CD4-positive, alpha-beta T cell treated with Interleukin-6 at 100 ng/mL for 8 hours (primary cell): Measurements from ENCODE around the gene TMC7.

Source experiments
- DNase-seq: peaks from one replicate; pipeline ENCODE4 v3.0.0-alpha.2; 2020; ENCODE audit warnings: mixed read lengths, low spot score

TMC7 gene

DNA sequence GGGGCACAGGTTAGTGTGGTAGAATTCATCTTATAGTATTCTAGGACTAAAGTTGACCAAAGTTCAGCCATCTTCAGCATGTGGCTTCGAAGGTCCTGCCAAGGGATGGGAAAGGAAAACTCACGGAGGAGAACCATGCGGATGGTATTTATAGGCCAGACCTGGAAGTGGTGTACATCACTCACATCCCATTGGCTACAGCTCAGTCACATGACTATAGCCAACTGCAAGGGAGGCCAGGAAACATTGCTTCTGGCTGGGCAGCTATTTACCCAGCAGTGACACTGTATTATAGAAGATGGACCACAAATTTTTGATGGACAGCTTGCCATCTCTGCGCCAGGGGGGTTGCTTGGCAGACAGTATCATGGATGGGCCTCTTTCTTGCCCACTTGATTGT, 48.0 kb downstream of the TMC7 start:
- DNase-seq: no peak

DNA sequence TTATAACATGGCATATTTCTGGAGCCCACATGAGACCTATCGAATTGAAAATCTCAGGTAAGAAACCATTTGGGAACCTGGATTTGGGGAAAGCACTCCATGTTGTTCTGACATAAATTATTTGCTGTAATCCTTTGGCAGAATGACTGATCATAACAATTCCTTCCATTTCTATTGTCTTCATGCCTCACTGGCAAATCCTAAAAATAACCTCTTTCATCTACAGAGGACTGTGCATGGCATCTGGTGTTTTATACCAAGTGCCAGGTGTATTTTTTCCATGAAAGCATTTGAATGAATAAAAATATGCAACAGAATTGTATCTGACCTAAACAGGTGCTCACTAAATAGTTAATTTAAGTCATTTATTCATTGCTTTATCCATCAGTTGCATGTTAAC, 50.0 kb downstream of the TMC7 start:
- DNase-seq: no peak

DNA sequence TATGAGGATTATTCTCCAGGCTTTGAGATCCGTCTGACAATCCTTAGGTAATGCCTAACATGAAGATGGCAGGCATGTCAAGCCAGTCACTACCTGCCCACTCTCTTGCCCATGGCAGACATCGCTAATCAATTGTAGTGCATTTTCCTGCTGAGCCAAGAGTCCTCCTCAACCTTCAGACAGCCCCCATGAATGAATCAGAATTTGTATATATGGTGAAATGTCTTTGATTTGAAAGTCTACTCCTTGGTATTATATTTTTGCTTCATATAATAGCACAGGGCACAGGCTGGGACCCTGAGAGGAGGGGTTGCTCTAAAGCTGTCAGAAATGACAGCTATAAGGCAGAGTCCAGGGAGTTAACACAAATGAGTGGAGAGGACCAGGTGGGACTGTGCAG, 56.7 kb downstream of the TMC7 start:
- DNase-seq: no peak

DNA sequence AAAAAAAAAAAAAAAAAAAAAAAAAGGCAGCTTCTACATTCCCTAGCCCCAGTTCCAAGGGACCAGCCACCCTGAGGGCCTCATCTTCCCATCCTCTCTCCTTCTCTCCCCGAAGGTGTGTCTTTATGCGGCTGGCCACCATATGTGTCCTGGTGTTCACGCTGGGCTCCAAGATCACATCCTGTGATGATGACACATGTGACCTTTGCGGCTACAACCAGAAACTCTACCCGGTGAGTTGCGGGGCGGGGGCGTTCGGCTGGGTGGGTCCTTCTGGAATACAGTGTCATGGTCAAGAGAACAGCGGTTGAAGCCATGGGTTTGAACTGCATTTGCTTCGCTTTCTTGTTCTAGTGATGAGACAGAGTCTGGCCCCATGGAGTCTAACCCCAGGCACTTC, 61.0 kb downstream of the TMC7 start:
- DNase-seq: no peak

DNA sequence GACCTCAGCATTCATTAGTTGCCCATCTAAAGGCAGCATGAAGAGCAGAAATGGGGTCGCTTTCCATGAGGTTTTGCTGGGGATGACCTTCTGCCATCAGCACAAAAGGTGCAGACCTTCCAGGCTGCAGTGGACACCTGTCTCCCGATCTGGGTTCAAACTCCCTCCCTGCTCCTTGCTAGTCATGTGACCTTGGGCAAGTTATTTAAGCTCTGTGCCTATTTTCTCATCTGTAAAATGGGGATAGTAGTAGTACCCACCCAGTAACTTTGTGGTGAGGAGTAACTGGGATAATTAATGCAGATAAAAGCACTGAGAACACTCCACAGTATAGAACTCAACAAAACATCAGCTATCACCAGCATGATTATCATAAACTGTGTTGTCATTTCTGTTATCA, 62.3 kb downstream of the TMC7 start:
- DNase-seq: no peak

DNA sequence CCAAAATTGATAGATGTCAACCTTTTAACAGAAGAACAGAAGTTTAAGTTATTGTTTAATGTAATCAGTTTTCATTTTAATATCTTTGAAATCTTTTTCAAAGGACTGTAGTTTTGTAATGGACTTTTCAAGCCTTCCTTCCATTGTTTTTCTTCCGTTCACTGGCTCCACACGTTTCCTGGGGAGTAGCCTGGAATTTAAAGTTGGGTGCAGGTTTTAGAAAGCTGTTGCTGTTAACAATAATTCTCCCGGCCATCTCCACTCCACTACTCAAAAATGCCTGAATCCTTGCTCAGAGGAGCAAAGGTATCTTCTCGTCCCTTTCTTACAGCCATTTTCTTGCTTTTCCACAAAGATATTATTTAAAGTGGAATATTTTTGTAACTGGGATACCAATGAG, 79.0 kb downstream of the TMC7 start:
- no peak for DNase-seq

DNA sequence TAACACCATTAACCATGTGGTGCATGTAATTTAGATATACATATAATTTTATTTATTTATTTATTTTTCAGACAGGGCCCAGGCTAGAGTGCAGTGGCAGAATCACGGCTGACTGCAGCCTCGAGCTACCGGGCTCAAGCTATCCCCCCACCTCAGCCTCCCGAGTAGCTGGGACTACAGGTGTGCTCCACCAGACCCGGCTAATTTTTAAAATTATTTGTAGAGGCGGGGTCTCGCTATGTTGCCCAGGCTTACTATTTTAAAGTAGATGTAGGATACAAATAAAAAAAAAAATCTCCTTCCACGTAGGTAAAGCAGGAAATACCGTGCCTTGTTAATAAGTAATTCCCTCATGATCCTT, 83.2 kb downstream of the TMC7 start:
- no peak for DNase-seq

DNA sequence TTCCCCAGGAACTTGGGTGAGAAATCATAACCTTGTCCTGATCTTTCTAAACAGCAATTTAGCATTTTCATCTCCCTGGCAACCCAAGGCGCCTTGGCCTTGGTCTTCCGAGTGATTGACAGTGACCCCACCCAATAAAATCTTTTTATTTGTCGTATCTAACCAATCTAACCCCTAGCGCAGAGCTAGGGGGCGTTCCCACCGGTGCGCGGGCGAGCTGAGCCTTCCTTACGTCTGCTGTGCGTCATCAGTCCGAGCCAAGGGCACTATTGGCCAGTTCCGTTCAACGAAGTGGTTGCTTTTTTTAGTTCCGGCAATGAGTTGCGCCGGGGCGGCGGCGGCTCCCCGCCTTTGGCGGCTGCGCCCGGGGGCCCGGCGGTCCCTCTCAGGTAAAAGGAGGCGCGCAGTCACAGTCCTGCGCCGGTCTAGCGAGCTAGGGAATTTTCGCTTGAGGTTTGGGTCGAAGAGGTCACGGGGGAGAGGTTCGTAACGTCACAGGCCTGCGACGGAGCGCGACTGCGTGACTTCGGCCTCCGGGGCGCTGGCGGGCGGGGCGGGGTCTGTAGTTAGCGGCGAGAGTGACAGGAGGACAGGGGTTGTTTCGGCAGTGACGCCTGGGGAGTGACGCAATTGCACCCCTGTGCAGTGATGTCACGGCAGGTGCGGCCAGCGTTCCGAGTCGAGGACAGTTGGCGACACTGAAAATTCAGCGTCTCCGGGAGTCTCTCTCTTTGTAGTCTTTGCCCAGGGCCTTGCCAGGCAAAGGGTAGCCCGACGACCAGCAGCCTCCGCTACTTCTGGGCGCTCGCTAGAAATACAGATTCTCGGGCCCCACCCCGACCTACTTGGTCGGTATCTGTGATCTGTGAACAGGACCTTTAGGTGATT, 83.9 kb downstream of the TMC7 start, which contains the start of gene COQ7:
TSS of gene COQ7 (plus strand) at position 266 of the 888 bp plus-strand sequence. CDS start at position 317, 51 bp downstream.
- DNase-seq: peak; percentile 98

DNA sequence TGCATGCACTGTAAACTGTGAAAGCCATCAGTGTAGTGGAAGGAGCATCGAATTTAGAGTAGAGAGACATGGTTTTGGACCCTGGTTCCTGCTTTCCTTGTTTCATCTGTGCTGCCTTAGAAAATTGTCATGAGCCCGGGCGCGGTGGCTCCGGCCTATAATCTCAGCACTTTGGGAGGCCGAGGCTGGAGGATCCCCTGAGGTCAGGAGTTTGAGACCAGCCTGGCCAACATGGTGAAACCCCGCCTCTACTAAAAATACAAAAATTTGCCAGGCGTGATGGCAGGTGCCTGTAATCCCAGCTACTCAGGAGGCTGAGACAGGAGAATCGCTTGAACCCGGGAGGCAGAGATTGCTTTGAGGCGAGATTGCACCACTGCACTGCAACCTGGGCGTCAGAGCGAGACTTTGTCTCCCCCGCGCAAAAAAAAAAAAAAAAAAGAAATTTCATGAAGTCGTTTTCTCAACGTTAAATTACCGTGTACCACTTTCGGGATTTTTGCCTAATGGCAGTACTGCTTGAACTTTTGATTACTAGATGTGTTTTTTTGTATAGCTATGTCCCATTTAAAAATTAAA, 84.6 kb downstream of the TMC7 start:
- no peak for DNase-seq

DNA sequence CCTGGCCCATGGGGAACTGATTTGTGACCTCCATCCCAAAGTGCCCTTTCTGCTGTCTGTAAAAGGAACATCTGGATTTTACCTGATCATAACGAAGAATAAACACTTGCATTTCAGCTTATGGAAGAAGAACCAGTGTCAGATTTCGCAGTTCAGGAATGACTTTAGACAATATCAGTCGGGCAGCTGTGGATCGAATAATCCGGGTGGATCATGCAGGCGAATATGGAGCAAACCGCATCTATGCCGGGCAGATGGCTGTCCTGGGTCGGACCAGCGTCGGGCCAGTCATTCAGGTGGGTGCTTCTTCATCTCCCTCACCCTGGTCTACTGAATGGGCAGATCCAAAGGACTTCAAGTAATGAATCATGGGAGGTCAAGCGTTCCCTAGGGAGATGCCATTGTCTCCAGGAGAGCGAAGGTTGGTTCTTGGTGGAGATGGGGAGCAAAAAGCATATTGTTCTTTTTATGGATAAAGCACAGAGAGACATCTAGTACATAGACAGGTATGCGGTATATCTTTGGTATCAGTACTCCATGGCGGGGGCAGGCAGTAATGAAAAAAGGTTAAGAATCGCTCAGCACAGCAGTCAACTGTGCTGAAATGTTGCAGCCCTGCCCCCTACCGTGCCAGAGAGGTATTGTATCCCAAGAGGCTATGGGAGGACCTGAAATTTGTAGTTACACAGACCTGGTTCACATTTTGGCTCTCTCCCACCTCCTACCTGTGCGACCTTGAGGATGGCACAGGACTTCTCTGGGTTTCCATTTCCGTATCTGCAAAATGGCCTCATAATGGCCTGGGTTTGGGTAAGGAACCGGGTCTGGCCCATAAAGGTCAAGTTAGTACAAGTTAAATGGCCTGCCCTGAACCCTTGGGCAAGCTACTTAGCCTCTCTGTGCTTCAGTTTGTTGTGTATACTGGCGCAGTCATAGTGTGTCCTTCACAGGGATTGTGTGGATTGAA, 88.4 kb downstream of the TMC7 start:
- peak; percentile 21 for DNase-seq

DNA sequence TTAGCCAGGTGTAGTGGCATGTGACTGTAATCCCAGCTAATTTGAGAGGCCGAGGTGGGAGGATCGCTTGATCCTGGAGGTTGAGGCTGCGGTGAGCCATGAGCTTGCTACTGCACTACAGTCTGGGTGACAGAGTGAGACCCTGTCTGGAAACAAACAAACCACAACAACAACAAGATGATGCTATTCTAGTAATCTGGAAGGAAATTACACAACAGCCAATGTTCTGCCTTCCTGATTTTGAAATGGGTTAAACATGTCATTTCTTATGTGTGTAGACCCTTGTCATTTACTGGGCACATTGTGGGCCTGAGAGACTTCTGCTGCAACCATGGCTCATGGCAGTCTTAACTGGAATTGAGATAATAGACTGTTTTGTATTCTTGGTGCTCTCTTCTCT, 89.6 kb downstream of the TMC7 start:
- DNase-seq: no peak

DNA sequence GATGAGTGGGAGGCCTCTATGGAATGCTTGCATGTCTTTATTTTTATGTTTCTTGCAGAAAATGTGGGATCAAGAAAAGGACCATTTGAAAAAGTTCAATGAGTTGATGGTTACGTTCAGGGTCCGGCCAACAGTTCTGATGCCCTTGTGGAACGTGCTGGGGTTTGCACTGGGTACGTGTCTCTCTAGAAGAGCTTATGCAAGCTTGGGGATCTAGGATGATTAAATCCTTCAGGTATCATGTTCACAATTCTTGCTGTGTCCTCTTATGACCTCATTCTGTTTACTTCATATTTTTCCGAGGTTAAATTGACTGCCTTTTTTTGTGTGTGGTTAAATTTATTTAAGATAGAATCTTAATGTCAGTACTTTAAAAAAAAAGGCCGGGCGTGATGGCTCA, 90.1 kb downstream of the TMC7 start:
- no peak for DNase-seq

DNA sequence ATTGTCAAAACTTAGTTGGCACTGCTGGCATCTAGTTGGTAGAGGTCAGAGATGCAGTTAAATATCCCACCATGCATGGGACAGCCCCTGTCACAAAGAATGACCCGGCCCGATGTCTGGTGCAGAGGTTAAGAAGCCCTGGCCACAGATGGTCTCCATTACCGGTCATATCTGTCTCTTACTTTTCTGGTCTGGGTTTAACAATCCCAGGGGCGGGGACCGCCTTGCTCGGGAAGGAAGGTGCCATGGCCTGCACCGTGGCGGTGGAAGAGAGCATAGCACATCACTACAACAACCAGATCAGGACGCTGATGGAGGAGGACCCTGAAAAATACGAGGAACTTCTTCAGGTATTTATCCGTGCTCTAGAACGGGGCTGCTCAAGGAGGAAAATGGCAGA, 91.8 kb downstream of the TMC7 start:
- no peak for DNase-seq

DNA sequence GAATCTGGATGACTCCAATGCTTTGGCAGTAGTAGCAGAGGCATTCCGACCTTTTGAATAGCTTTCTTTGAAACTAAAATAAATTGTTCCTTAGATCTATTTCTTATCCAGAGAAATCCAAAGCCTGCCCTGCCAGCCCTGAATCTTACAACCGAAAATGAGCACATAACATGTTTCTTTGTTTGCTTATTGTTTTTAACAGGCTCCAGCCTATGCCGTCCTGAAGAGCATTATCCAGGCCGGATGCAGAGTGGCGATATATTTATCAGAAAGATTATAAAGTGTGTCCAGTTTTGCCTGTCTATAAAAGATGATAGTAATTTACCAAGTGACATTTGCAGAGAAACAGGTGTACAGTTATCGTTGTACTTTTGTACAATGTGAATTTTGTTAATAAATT, 94.1 kb downstream of the TMC7 start:
- DNase-seq: no peak

DNA sequence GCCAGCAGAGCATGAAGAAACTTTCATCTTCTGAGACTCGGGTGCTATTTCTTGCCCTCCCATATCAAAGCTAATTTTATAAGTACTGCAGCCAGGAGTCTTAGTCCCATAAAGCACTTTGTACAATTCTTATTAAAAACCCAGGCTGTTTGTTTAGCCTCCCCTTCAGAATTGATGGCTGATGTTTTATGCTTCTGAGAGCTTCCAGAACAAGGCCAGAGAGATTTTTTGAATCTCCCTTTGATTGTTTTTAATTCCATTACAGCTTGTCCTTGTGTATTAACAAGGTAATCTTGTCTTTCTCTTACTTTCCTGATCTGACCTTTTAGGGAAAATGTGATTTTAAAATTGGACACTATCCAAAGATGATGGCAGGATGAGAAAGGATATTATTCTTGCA, 99.9 kb downstream of the TMC7 start:
- DNase-seq: no peak

DNA sequence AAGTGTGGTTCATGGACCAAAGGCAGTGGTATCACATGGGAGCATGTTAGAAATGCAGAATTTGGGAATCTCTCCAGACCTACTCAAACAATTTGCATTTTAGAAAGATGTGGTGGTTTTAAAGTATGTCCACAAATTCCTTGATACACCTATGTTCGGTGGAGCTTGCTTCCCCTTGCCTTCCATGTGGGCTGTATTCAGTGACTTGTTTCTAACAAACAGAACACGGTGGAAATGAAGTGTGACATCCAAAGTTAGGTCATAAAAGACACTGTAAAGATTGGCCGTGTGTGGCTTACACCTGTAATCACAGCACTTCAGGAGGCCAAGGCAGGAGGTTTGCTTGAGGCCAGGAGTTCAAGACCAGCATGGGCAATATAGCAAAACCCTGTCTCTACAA, 100.4 kb downstream of the TMC7 start:
- no peak for DNase-seq

DNA sequence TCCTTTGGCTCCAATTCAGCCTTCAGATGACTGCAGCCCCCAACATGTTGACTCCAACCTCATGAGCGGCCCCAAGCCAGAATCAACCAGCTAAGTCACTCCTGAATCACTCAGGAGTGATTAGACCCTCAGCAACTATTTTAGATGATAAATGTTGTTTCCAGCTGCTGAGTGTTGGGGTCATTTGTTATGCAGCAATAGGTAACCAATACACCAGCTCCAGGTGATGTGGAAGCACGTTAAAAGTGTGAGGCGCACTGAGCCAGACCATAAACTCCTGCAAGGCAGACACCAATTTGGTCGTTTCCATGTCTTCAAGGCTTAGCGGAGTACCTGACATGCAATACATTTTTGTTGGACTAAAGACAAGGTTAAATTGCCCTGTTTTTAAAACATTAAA, 101.1 kb downstream of the TMC7 start:
- DNase-seq: no peak

DNA sequence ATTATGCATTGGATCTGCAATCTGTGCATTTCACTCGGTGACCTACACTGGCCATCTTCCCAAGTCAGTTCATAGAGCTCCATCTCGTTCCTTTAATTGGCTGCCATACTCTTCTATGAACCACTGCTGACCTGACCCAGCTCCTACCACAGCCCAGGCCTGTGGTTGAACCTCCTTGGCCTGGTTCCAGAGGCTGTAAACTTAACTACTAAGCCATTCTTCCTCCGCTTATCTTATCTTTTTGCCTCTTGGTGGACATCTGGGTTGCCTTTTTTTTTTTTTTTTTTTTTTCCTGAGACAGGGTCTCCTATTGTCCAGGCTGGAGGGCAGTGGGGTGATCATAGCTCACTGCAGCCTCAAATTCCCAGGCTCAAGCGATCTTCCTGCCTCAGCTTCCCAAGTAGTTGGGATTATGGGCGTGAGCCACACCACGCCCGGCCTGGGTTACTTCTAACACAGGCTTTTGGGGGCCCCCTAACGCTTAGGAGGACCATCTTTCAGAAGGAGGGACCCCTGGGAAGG, 102.0 kb downstream of the TMC7 start:
- DNase-seq: no peak

DNA sequence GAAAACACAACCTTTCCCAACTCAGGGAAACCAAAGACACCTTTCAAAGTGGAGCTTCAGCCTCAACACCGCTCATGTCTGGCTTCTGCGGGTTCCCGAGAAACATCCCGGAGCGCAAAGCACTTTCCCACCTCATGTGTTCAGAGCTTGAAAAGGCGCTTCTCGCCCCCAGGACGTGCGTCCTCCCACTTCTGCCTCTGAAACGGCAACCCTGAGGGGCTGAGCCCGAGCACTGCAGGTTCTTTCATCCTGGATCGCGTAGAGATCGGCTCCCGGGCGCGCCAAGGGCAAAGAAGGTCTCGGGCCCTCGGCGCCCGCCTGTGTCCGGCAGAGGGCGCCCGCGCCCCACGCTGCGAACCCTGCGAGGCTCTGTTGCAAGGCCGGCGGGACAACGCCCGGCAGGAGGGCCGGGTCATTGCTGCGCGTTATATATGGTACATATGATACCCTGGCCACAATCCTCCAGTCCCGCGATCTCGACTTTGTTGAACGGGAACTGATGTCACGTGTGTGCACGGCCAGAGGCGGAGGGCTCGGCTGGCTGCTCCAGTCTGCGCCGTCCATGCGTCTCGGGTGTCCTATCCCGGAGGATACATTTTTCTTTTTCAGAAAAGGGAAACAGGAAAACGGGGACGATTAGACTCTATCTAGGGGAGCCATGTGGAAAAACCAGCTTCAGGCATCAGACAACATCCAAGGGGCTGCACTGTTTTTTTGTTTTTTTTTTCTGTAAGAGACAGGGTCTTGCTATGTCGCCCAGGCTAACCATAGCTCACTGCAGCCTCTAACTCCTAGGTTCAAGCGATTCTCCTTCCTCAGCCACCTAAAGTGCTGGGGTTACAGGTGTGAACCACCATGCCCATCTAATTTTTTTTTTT, 102.8 kb downstream of the TMC7 start:
- peak; percentile 68 for DNase-seq

DNA sequence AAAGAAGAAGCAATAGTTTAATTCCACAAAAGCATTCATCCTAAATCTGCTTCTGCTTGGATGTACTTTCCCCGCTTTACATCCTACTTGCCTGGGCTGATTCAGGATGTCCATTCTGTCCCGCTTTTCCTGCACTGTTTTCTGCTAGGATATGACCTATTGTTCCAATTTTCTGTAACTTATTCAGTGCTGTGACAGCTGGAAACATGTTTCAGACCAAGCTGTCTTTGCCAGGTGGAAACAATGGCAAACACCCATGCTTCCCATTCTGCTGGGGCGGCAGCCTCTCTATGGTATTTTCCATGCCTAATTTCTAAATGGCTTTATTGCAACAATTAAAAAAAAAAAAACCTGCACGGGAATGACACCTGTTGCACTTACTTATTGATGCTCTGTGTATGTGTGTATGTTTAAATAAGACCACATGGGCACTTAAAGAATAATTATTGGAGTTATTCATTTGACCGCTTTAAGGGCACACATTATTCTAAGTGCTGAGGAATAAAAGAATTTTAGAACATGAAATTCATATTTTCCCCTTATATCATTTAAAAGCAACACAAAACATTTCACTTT, 104.7 kb downstream of the TMC7 start:
- DNase-seq: no peak

DNA sequence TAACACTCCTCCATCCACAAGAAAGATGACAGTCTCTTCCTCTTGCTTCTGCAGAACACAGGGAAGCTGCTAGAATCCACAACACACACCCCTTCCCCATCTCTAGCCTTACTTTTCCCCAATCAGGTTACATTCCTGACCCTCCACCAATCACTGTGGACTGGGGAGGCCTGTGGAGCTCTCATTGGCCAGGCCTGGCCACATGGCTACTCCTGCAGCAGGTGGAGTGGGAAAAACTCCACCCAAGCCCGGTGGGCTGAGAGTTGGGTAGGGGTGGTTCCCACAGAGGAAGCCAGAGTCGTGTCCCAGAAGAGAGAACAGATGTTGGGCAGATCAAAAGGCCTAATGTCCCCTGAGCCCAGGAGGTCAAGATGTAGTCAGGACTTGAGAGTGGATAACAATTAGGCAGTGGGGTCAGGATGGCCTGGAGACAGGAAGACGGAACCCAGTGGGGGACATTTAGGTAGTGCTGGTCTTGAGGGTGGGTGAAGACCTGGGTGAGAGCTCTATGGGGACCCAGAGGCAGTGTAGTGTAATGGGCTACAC, 105.7 kb downstream of the TMC7 start:
- DNase-seq: no peak
